H1 (cell line): Measurements from ENCODE around the gene OGFRL1. TPM values are rescaled to one million over a fixed set of nuclear protein-coding genes. Genes with fewer than 3 reads are reported as not detected.

Experiments
- CHD7 ChIP-seq: fragments of 300-600 bp; sonication (generic); IDR thresholded peaks from 2 replicates; pipeline ENCODE4 v1.7.1; 2012; ENCODE audit warnings: low read length, moderate library complexity, mild to moderate bottlenecking, inconsistent platforms; ENCODE audit not compliant: insufficient replicate concordance
- KDM5A ChIP-seq: fragments of 200-600 bp; IDR thresholded peaks from 2 replicates; pipeline ENCODE4 v1.7.1; 2012; ENCODE audit warnings: mild to moderate bottlenecking, low read length, inconsistent platforms, mixed read lengths
- RXRA ChIP-seq: IDR thresholded peaks from 2 replicates; pipeline ENCODE4 v1.6.1; 2011; ENCODE audit warnings: low read depth, mild to moderate bottlenecking, low read length, moderate library complexity; ENCODE audit not compliant: insufficient read depth
- polyA plus RNA-seq, 7 experiments: library from polyadenylated mRNA; depleted of rRNA in 3 of 7; stranded (reverse) in 5 of 7; unstranded in 2 of 7; fragments of >200 nt in 5 of 7; fragments of 200-250 nt in 2 of 7; gene quantifications; 1 replicate in 5 of 7; 2 replicates in 1 of 7; 4 replicates in 1 of 7; pipeline versions ENCODE4 v1.2.1 to v1.2.3, GENCODE V29; 2011 to 2013; ENCODE audit warnings: missing spikeins in 2 of 7, mixed read lengths in 2 of 7
- total RNA-seq: library from RNA; stranded (reverse); fragmentation: NEBNext Ultra II Directional; extraction: Animal tissue kit (Norgen Biotek cat#: 25700); gene quantifications from 2 replicates; pipeline ENCODE4 v1.2.1, GENCODE V29; 2021

OGFRL1 gene
- total and polyA plus RNA-seq, 2 of the 8 experiments (the other 6 are each of a cell fraction or from before 2014, with no cell fraction given) = 1.1 to 9.0 TPM

- TF ChIP-seq CHD7 (no peak), RXRA (no peak), KDM5A (no peak)
Observed at GRCh38 chr6:71347119-71347518, 58.5 kb downstream of the OGFRL1 start (continued).
